B cell (primary cell): Measurements from ENCODE around the gene FHDC1. TPM values are rescaled to one million over a fixed set of nuclear protein-coding genes. Genes with fewer than 3 reads are reported as not detected.

Source experiments
- ATAC-seq: fragments of 200-7000 bp; cut with Tn5 transposase; one replicate; pipeline ENCODE4 v1.10.0; 2021; ENCODE audit warnings: low read depth, mild to moderate bottlenecking, moderate number of reproducible peaks, moderate library complexity
- CTCF ChIA-PET: fragments of 350-600 bp; sonication (Branson Sonifier 250); formaldehyde crosslinking; loops from one replicate; lab custom pipeline; 2021; ENCODE audit warnings: antibody characterized with exemption, inconsistent platforms; lab: Charles Lee
- POLR2A ChIA-PET: fragments of 350-600 bp; sonication (Branson Sonifier 250); formaldehyde crosslinking; loops from one replicate; lab custom pipeline; 2021; ENCODE audit warnings: antibody characterized with exemption; lab: Charles Lee
- DNase-seq: peaks from one replicate; pipeline ENCODE4 v3.0.0; 2013
- H2AFZ ChIP-seq: 2 replicates; pipeline ENCODE4 v1.6.1; 2012; ENCODE audit warnings: mild to moderate bottlenecking, low read depth, low read length; ENCODE audit not compliant: insufficient read depth, poor library complexity, severe bottlenecking
- H3K27ac ChIP-seq, 2 donors: 1 replicate in 1 of 2; 2 replicates in 1 of 2; pipeline ENCODE4 v1.5.1; 2012 to 2013; ENCODE audit warnings: low read length in 2 of 2, mild to moderate bottlenecking in 2 of 2, moderate library complexity in 1 of 2
- H3K27me3 ChIP-seq, 4 experiments: fragments of 200-600 bp in 1 of 4; sonication (generic) in 1 of 4; replicated peaks in 1 of 4; 1 replicate in 2 of 4; 2 replicates in 2 of 4; pipeline versions ENCODE4 v1.6.1 to v1.7.0; 2013 to 2016; ENCODE audit warnings: low read length in 3 of 4, mild to moderate bottlenecking in 2 of 4, mixed read lengths in 1 of 4, moderate library complexity in 1 of 4; ENCODE audit not compliant: insufficient read depth in 4 of 4, control insufficient read depth in 3 of 4; ENCODE audit errors: control extremely low read depth in 1 of 4
- H3K36me3 ChIP-seq, 2 experiments: replicated peaks in 1 of 2; 1 replicate in 1 of 2; 2 replicates in 1 of 2; pipeline versions ENCODE4 v1.6.1 to v1.7.1; 2013; ENCODE audit warnings: low read length in 1 of 2; ENCODE audit not compliant: insufficient read depth in 2 of 2, control insufficient read depth in 1 of 2; ENCODE audit errors: control extremely low read depth in 1 of 2, extremely low read depth in 1 of 2
- H3K4me1 ChIP-seq, 2 donors: fragments of 200-600 bp in 1 of 2; sonication (generic) in 1 of 2; 1 replicate in 1 of 2; 2 replicates in 1 of 2; pipeline versions ENCODE4 v1.5.1 to v1.6.1; 2013 to 2017; ENCODE audit warnings: low read length in 2 of 2; ENCODE audit not compliant: control insufficient read depth in 2 of 2, insufficient read depth in 2 of 2
- H3K4me2 ChIP-seq: replicated peaks from 2 replicates; pipeline ENCODE3; 2012; ENCODE audit warnings: mild to moderate bottlenecking, low read depth, low read length; ENCODE audit not compliant: poor library complexity, severe bottlenecking
- H3K4me3 ChIP-seq, 5 experiments: fragments of 200-600 bp in 1 of 5; sonication (generic) in 1 of 5; 1 replicate in 3 of 5; 2 replicates in 2 of 5; pipeline versions ENCODE4 v1.5.1 to v1.7.0; 2011 to 2016; ENCODE audit warnings: low read length in 4 of 5, mild to moderate bottlenecking in 4 of 5, low read depth in 2 of 5, control low read depth in 1 of 5, moderate library complexity in 1 of 5; ENCODE audit not compliant: insufficient read depth in 1 of 5; ENCODE audit errors: control extremely low read depth in 1 of 5, extremely low read depth in 1 of 5
- H3K79me2 ChIP-seq: fragments of 200-600 bp; sonication (generic); one replicate; pipeline ENCODE4 v1.6.0; 2016; ENCODE audit warnings: low read length; ENCODE audit not compliant: control insufficient read depth, insufficient read depth
- H3K9ac ChIP-seq: fragments of 200-600 bp; sonication (generic); 2 replicates; pipeline ENCODE4 v1.6.1; 2017; ENCODE audit warnings: mild to moderate bottlenecking, low read length, moderate library complexity
- H3K9me3 ChIP-seq, 3 donors: one replicate each; pipeline versions ENCODE4 v1.6.1 to v1.7.1; 2013; ENCODE audit warnings: low read length in 2 of 3; ENCODE audit not compliant: control insufficient read depth in 2 of 3, insufficient read depth in 1 of 3; ENCODE audit errors: control extremely low read depth in 1 of 3
- H4K20me1 ChIP-seq: 2 replicates; pipeline ENCODE4 v1.6.0; 2012; ENCODE audit warnings: mild to moderate bottlenecking, low read length; ENCODE audit not compliant: insufficient read depth, control insufficient read depth, poor library complexity, severe bottlenecking
- H3K27ac Mint-ChIP-seq: one replicate; pipeline ENCODE4 v1.8.0; 2021; ENCODE audit warnings: mixed read lengths
- H3K27me3 Mint-ChIP-seq: one replicate; pipeline ENCODE4 v1.8.0; 2021; ENCODE audit warnings: mixed read lengths
- H3K4me1 Mint-ChIP-seq: one replicate; pipeline ENCODE4 v1.8.0; 2021; ENCODE audit warnings: mixed read lengths
- H3K4me3 Mint-ChIP-seq: one replicate; pipeline ENCODE4 v1.8.0; 2021; ENCODE audit warnings: mixed read lengths
- H3K9me3 Mint-ChIP-seq: one replicate; pipeline ENCODE4 v1.8.0; 2022; ENCODE audit warnings: mixed read lengths; ENCODE audit not compliant: insufficient read depth
- CTCF ChIP-seq: fragments of 200-600 bp; IDR thresholded peaks from one replicate; pipeline ENCODE4 v1.8.0; 2022; ENCODE audit warnings: antibody characterized with exemption, mild to moderate bottlenecking
- EZH2 ChIP-seq: IDR thresholded peaks from 2 replicates; pipeline ENCODE4 v1.6.1; 2012; ENCODE audit warnings: borderline replicate concordance, low read depth, mild to moderate bottlenecking, moderate library complexity, low read length; ENCODE audit not compliant: insufficient read depth, poor library complexity, severe bottlenecking
- WGBS: methylation state at CpG from one replicate; pipeline ENCODE4 v1.1.5; 2013; ENCODE audit warnings: missing lambda C conversion rate; ENCODE audit not compliant: insufficient coverage; 5-methylcytosine and 5-hydroxymethylcytosine counted together
- intact Hi-C: fragments of 100-400 bp; cut with micrococcal nuclease; formaldehyde crosslinking; loops from one replicate; pipeline ENCODE4 v1.10.0; 2022
- polyA plus RNA-seq: library from polyadenylated mRNA; depleted of rRNA; stranded (reverse); fragments of >200 nt; gene quantifications from 2 replicates; pipeline ENCODE4 v1.2.3, GENCODE V29; 2012
- total RNA-seq, 2 donors: library from RNA; stranded (reverse); fragments of 120-200 nt in 1 of 2; gene quantifications; 1 replicate in 1 of 2; 2 replicates in 1 of 2; pipeline versions ENCODE4 v1.2.3 to v1.2.4, GENCODE V29; 2013 to 2022

The FHDC1 gene
- total and polyA plus RNA-seq, 2 donors (not counting 1 experiment from before 2014, with no cell fraction given), result 0.13 to 0.57 TPM

- Histone ChIP-seq H3K4me2 (no peak overlapping the region), H2AFZ (no peak overlapping the region), H3K4me1 (no peaks in the 10 kb centered on the region), H3K27me3 (peaks cover 0 to 7% (median 0%) of the 10 kb centered on the region in 4 experiments), H3K9ac (no peak overlapping the region), H3K4me3 (no peak overlapping the region), H3K9me3 (no peaks in the 10 kb centered on the region), H3K36me3 (no peaks in the 10 kb centered on the region), H4K20me1 (no peaks in the 10 kb centered on the region), H3K27ac (no peak overlapping the region), H3K79me2 (no peaks in the 10 kb centered on the region)
- no peak for DNase-seq
- no CpG with 5 or more reads among the region's 3 CpGs for WGBS
- peaks cover 13% of the 10 kb centered on the region for H3K27me3 Mint-ChIP-seq
- no peak overlapping the region for H3K4me3 Mint-ChIP-seq
- peaks cover 3% of the 10 kb centered on the region for H3K4me1 Mint-ChIP-seq
- CTCF ChIA-PET, result no interaction called here
- intact Hi-C loops, result no loop called here
- POLR2A ChIA-PET, result no interaction called here
- H3K27ac Mint-ChIP-seq, result no peak overlapping the region
- H3K9me3 Mint-ChIP-seq, result no peaks in the 10 kb centered on the region
- ATAC-seq, result no peak
- TF ChIP-seq EZH2 (no peak), CTCF (no peak)
Observed at GRCh38 chr4:152991398-152991797, 55.3 kb downstream of the FHDC1 start.

- peaks cover 3% of the 10 kb centered on the region for H3K4me1 Mint-ChIP-seq
- WGBS, result 87% methylated on average over 7 of the region's 8 CpGs
- POLR2A ChIA-PET, result no interaction called here
- no peak overlapping the region for H3K9ac ChIP-seq
- H3K4me2 ChIP-seq, result no peak overlapping the region
- H3K27ac Mint-ChIP-seq, result no peak overlapping the region
- H3K27ac ChIP-seq, result no peak overlapping the region
- ATAC-seq (no peak), DNase-seq (no peak)
- no peak overlapping the region for H3K4me3 Mint-ChIP-seq
- H3K4me1 ChIP-seq, result no peaks in the 10 kb centered on the region
- intact Hi-C loops, result no loop called here
- no peaks in the 10 kb centered on the region for H3K79me2 ChIP-seq
- CTCF ChIA-PET, result interaction anchor here (1.1 kb wide), 1 partner anchor 93 kb away, joined by 3 read pairs; no protein-coding TSS in a partner anchor
- TF ChIP-seq EZH2 (no peak), CTCF (no peak)
- no peaks in the 10 kb centered on the region for H3K9me3 ChIP-seq
- H3K9me3 Mint-ChIP-seq, result no peaks in the 10 kb centered on the region
- H2AFZ ChIP-seq, result no peak overlapping the region
- H3K27me3 Mint-ChIP-seq, result peaks cover 13% of the 10 kb centered on the region
- no peaks in the 10 kb centered on the region for H3K36me3 ChIP-seq
- H4K20me1 ChIP-seq, result no peaks in the 10 kb centered on the region
- no peak overlapping the region for H3K4me3 ChIP-seq
- peaks cover 0 to 12% (median 0%) of the 10 kb centered on the region in 4 experiments for H3K27me3 ChIP-seq
Observed at GRCh38 chr4:152992027-152992426, 55.9 kb downstream of the FHDC1 start.
